Erythroblast (primary cell): Measurements from ENCODE around the gene TARP.

ENCODE experiments used
- DNase-seq, 2 experiments: peaks; one replicate each; lab custom pipeline; 2025; lab: John Stamatoyannopoulos, UW
- GATA1 ChIP-seq: IDR thresholded peaks from 2 replicates; pipeline ENCODE4 v1.6.1; 2011; ENCODE audit warnings: low read depth, mild to moderate bottlenecking, control low read depth, low read length, moderate library complexity
- POLR2A ChIP-seq: IDR thresholded peaks from 2 replicates; pipeline ENCODE4 v1.6.1; 2011; ENCODE audit warnings: mild to moderate bottlenecking, low read length

Gene TARP

GRCh38 chr7:38273286-38273995 lies at the start of gene TARP:
TARP (minus strand) TSS chr7:38273636.
- no peak for TF ChIP-seq POLR2A
- no peak for TF ChIP-seq GATA1
- no peak for DNase-seq

- TF ChIP-seq POLR2A: no peak
- TF ChIP-seq GATA1: no peak
- no peak for DNase-seq
Observed at GRCh38 chr7:38323156-38323555, 49.7 kb upstream of the TARP start.

- TF ChIP-seq GATA1 (no peak), POLR2A (no peak)
- no peak for DNase-seq
Observed at GRCh38 chr7:38322461-38322860, 49.0 kb upstream of the TARP start.

- TF ChIP-seq GATA1 (no peak), POLR2A (no peak)
- no peak for DNase-seq
Observed at GRCh38 chr7:38321967-38322366, 48.5 kb upstream of the TARP start.

- DNase-seq: no peak
- no peak for TF ChIP-seq GATA1
- TF ChIP-seq POLR2A: no peak
Observed at GRCh38 chr7:38321515-38321944, 48.1 kb upstream of the TARP start.

GRCh38 chr7:38321050-38321449 lies 47.6 kb upstream of the TARP start:
- TF ChIP-seq GATA1: no peak
- no peak for TF ChIP-seq POLR2A

GRCh38 chr7:38319873-38320272 lies 46.4 kb upstream of the TARP start:
- no peak for TF ChIP-seq GATA1
- TF ChIP-seq POLR2A: no peak
- no peak for DNase-seq

More at GRCh38 chr7:38321050-38321449, 47.6 kb upstream of the TARP start:
- DNase-seq: no peak

- no peak for TF ChIP-seq POLR2A
- no peak for TF ChIP-seq GATA1
- peak; percentile 34 to 36 for DNase-seq
Observed at GRCh38 chr7:38318803-38319416, 45.5 kb upstream of the TARP start.

GRCh38 chr7:38318241-38318640 lies 44.8 kb upstream of the TARP start:
- no peak for TF ChIP-seq GATA1
- TF ChIP-seq POLR2A: no peak
- DNase-seq: no peak

- no peak for DNase-seq
- TF ChIP-seq POLR2A: no peak
- TF ChIP-seq GATA1: no peak
Observed at GRCh38 chr7:38317515-38317914, 44.1 kb upstream of the TARP start.

GRCh38 chr7:38316733-38317360 lies 43.4 kb upstream of the TARP start:
- DNase-seq: no peak
- TF ChIP-seq GATA1: no peak
- TF ChIP-seq POLR2A: no peak

- DNase-seq: no peak
- TF ChIP-seq POLR2A (no peak), GATA1 (no peak)
Observed at GRCh38 chr7:38315410-38315809, 42.0 kb upstream of the TARP start.

- TF ChIP-seq GATA1 (no peak), POLR2A (no peak)
- DNase-seq: no peak
Observed at GRCh38 chr7:38312821-38313220, 39.4 kb upstream of the TARP start.

- TF ChIP-seq GATA1 (no peak), POLR2A (no peak)
- peak; percentile 17 to 21 for DNase-seq
Observed at GRCh38 chr7:38311329-38311937, 38.0 kb upstream of the TARP start.
